HG03108 (cell line): ENCODE data around the gene NCOA7.
"Not testable (repeated sequence)": the region's sequence is repeated elsewhere in the genome, so short reads cannot be mapped to it uniquely, and the experiment has no call there.

Experiments used
- ATAC-seq: cut with Tn5 transposase; IDR thresholded peaks from one replicate; pipeline ENCODE4 v1.9.1; 2021; ENCODE audit warnings: moderate library complexity; ENCODE audit not compliant: unreplicated experiment

NCOA7 gene

DNA sequence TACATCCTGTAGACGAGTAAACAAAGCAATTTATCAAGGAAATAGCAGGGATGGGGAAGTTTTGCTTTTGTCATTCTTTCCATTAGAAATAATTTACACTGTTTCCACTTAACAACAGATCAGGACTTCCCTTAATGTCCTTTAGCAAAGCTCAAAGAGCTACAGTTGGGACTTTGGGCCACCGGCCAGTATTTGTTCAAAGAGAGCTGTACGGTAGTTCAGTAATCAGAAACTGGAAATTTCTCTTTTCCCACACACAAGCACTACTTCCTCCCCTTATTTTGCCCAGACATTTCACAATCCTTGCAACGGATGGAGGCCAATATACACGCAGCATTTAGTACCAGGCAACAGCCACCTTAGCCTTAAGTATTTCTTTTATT is 153.7 kb downstream of the NCOA7 start:
- ATAC-seq: no peak

DNA sequence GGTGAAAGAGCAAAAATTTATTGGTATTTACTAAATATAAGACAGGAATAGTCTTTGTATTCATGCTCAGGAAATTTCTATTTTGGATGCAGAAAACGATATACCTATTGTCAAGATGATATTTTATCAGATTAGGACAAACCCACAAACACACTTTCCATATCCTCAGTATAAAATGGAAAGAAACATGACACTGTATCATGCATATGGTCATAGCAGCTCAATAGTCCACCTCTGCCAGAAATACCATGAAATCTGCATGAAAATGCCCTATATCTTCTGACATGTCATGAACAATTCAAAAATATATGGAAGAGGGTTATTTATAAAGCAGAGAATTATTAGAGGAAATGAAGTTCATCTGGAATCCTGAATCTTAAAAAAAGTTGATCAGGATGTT is 154.1 kb downstream of the NCOA7 start:
- ATAC-seq: no peak

GRCh38 chr6:125945378-125946141 is 154.8 kb downstream of the NCOA7 start:
- no peak for ATAC-seq

GRCh38 chr6:125947615-125948014 is 156.9 kb downstream of the NCOA7 start:
- ATAC-seq: no peak

DNA sequence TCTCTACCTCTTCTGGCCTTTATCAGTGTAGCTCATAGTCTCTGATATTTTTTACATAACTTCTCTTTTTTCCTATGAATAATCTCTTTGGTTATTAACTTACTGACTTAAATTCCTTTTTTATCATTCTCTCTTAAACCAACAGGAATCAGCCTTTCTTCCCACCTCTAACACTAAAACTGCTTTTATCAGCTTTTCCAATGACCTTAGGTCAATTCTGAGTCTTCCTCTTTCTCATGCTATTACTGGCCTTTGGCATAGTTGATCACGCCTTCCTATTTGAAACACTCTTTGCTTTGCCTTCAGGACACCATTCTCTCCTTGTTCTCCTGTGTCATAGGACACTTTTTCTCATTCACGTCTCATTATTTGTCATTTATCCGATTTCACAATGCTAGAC is 157.7 kb downstream of the NCOA7 start:
- no peak for ATAC-seq

DNA sequence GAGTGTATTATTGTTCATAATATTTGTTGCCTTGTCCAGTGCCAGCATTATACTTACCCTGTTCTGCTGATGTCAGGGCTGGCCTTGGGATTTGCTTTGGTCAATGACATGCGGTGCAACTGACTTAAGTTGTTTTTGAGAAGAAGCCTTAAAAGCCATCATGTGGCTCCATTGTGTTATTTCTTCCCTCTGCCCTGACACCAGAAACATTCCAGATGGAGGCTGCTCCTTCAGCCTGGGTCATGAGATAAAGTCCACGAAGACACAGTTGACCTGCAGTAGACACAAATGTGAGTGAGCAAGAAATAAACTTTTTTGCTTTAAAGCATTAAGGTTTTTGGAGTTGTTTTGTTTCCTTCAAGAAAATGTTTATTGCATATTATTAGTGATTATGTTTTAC is 158.3 kb downstream of the NCOA7 start:
- ATAC-seq: no peak

DNA sequence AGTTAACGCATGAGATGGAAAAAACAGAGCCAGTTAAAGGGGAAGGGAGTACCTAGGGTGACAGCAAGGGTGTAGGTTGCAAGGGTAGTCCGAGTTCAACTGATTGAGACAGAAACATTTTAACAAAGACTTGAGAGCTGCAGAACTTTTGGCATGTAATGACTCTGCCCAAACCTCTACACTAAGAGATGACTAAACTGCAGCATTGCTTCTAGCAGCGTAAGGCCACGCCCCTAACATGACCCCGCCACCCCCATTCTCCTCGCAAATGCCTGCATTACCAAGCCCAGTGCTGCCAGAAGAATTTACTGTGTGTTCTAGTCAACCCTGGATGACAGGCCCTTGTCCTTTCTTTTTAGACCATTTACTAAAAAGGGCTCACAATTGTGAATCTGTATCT is 159.5 kb downstream of the NCOA7 start:
- ATAC-seq: no peak

DNA sequence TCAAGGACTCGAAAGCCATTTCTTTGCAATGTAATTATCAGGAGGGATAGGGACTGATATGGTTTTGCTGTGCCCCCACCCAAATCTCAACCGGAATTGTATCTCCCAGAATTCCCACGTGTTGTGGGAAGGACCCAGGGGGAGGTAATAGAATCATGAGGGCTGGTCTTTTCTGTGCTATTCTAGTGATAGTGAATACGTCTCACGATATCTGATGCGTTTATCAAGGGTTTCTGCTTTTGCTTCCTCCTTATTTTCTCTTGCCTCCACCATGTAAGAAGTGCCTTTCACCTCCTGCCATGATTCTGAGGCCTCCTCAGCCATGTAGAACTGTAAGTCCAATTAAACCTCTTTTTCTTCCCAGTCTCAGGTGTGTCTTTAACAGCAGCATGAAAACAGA is 160.0 kb downstream of the NCOA7 start:
- not testable (repeated sequence) for ATAC-seq

- ATAC-seq: no peak
Observed at GRCh38 chr6:125951323-125951722, 160.6 kb downstream of the NCOA7 start.

GRCh38 chr6:125952764-125953501 is 162.2 kb downstream of the NCOA7 start:
- no peak for ATAC-seq

DNA sequence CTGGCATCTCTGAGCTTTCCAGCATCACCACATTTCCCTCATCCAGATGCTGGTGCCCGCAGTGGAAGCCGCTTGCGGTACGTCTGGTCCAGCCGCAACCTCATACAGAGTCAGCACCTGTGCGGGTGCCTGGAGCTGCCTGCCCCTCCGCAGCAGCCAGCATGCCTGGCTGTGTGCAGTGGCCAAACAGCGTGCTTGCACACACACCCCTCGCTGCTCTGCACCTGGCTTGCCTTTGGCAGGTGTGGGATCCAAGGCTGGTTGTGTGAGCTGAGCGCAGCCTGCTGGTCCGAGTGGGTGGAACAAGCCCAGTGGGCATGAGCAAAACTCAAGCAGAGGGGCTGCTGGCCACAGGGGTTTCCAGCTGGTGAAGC is 162.7 kb downstream of the NCOA7 start:
- no peak for ATAC-seq

GRCh38 chr6:125954735-125955339 is 164.1 kb downstream of the NCOA7 start:
- no peak for ATAC-seq

DNA sequence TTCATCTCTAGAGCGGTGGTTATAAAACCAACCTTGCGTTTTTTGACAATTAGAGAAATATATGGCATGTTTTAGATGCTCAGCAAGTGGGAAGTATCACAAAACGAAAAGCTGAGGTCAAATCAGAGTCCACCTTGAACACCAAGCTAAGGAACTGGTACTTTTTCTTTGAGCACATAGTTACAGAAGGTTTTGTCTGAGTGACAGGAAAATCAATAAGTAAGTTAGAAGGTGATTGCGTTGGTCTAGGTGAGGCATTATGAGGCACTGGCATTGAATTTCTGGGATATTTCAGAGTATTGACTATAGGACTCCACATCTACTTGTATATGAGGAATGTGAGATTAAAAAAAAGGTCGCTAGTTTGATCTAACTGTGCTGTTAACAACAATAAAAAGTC is 165.2 kb downstream of the NCOA7 start:
- ATAC-seq: no peak

- ATAC-seq: peak; percentile 93
Observed at GRCh38 chr6:125956506-125957390, 166.0 kb downstream of the NCOA7 start, which contains the start of gene HINT3. Gene HINT3 (plus strand): TSS chr6:125956770. CDS start chr6:125956978, 208 bp downstream.

DNA sequence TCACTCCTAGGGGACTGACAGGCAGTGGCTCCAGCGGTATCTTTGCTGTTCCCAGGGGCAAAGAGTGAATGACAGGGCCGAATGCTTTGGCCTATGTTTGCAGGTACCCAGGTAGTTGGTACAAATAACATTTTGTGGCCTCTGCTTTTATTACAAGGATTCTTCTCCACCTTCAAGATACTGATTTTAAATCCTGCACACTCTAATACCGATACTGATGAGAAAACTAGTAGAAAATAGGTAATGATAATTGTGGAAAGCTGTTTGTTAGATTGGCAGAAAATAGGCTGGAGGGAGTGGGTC is 166.6 kb downstream of the NCOA7 start:
- ATAC-seq: no peak

DNA sequence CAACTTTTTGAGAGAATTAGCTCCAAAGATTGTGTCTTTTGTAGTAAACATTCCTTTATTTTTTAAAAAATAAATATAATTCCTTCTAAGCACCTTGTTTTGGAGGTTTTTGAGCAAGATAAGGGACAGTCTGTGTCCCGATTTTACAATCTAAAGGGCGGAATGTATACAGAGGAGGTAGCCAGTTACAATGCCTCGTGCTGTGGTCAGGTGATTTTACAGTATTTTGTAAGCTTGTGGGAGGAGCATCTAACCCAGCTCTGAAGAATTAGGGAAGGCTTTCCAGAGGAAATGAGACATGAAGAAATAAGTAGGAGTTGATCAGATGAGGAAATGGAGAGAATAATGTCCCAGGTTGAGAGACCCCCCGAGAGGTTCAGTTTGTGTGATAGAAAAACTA is 167.1 kb downstream of the NCOA7 start:
- ATAC-seq: no peak

- ATAC-seq: no peak
Observed at GRCh38 chr6:125959041-125959440, 168.3 kb downstream of the NCOA7 start.

DNA sequence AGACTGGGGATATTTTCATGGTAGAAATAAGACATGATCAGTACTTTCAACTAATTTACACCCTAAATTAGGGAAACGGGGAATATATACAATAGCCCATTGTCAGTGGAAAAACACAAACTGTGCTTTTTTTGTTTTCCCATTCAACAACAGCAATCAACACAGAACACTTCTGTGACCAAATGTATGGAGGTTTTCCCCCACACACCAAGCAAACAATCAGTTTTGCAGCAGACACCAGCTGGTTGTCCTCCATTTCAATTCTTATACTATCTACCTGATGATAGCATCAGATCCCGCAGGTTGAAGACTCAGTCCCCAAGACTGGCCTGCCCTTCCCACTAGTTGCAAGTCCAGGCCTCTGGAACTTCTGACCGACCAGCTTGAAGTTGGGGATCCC is 170.4 kb downstream of the NCOA7 start:
- no peak for ATAC-seq

GRCh38 chr6:125962900-125963497 is 172.2 kb downstream of the NCOA7 start:
- ATAC-seq: no peak

- no peak for ATAC-seq
Observed at GRCh38 chr6:125963817-125964216, 173.1 kb downstream of the NCOA7 start.

DNA sequence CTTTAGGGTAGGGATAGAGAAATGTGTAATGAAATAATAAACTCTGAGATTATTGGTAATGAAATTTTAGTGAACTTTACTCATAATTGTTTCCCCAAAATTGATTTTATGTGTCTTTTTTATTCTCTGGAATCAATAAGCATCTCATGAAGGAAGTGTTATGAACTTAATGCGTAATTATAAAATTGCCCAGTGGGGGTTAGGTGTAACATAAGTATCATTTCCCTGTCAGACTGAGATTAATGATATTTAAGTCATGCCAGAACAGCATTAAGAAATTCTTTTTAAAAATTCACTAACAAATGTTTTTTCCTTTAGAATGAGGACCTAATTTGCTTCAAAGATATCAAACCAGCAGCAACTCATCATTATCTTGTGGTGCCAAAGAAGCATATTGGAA is 175.8 kb downstream of the NCOA7 start:
- no peak for ATAC-seq
